SK-N-SH treated with all-trans-retinoic acid at 6 μM for 48 hours (cell line): ENCODE measurements around the gene ZNF814.

Experiments
- ATAC-seq: fragments of 200-7000 bp; cut with Tn5 transposase; 3 replicates; pipeline ENCODE4 v1.9.1; 2020; ENCODE audit warnings: mild to moderate bottlenecking, moderate library complexity
- BACH2 ChIP-seq: fragments of 250-450 bp; sonication (Bioruptor Pico); IDR thresholded peaks from 2 replicates; pipeline ENCODE4 v1.9.0; 2021; ENCODE audit warnings: mild to moderate bottlenecking, borderline replicate concordance
- CREB5 ChIP-seq: fragments of 250-450 bp; sonication (Bioruptor Pico); IDR thresholded peaks from 2 replicates; pipeline ENCODE4 v1.5.1; 2020; ENCODE audit warnings: low read depth, mild to moderate bottlenecking, moderate library complexity
- CSDC2 ChIP-seq: fragments of 250-450 bp; sonication (Bioruptor Pico); IDR thresholded peaks from 2 replicates; pipeline ENCODE4 v1.5.0; 2020; ENCODE audit warnings: mild to moderate bottlenecking, moderate library complexity
- ESRRG ChIP-seq: fragments of 250-450 bp; sonication (Bioruptor Pico); IDR thresholded peaks from 2 replicates; pipeline ENCODE4 v1.6.1; 2021; ENCODE audit warnings: mild to moderate bottlenecking
- GLIS3 ChIP-seq: fragments of 250-450 bp; sonication (Bioruptor Pico); IDR thresholded peaks from 2 replicates; pipeline ENCODE4 v1.5.0; 2020; ENCODE audit warnings: mild to moderate bottlenecking, moderate library complexity
- ISL1 ChIP-seq: fragments of 250-450 bp; sonication (Bioruptor Pico); IDR thresholded peaks from 2 replicates; pipeline ENCODE4 v2.1.2; 2022; ENCODE audit warnings: mild to moderate bottlenecking, moderate library complexity
- PATZ1 ChIP-seq: fragments of 250-450 bp; sonication (Bioruptor Pico); IDR thresholded peaks from 2 replicates; pipeline ENCODE4 v1.8.0; 2020; ENCODE audit warnings: mild to moderate bottlenecking, moderate library complexity, borderline replicate concordance
- PPARA ChIP-seq: fragments of 250-450 bp; sonication (Bioruptor Pico); IDR thresholded peaks from 2 replicates; pipeline ENCODE4 v1.5.0; 2020; ENCODE audit warnings: mild to moderate bottlenecking, borderline replicate concordance
- RARB ChIP-seq: fragments of 250-450 bp; sonication (Bioruptor Pico); IDR thresholded peaks from 2 replicates; pipeline ENCODE4 v1.8.0; 2021; ENCODE audit warnings: mild to moderate bottlenecking, moderate library complexity
- SNAI2 ChIP-seq: fragments of 250-450 bp; sonication (Bioruptor Pico); IDR thresholded peaks from 2 replicates; pipeline ENCODE4 v1.5.0; 2020; ENCODE audit warnings: mild to moderate bottlenecking, moderate library complexity
- TCF4 ChIP-seq: fragments of 250-450 bp; sonication (Bioruptor Pico); IDR thresholded peaks from 2 replicates; pipeline ENCODE4 v1.8.0; 2021; ENCODE audit warnings: mild to moderate bottlenecking, moderate library complexity, borderline replicate concordance
- TOX ChIP-seq: fragments of 250-450 bp; sonication (Bioruptor Pico); IDR thresholded peaks from 2 replicates; pipeline ENCODE4 v1.8.0; 2021; ENCODE audit warnings: mild to moderate bottlenecking, moderate library complexity, borderline replicate concordance
- ZFP3 ChIP-seq: fragments of 250-450 bp; sonication (Bioruptor Pico); IDR thresholded peaks from 2 replicates; pipeline ENCODE4 v1.5.0; 2020; ENCODE audit warnings: mild to moderate bottlenecking, moderate library complexity
- ZFP30 ChIP-seq: fragments of 450-650 bp; formaldehyde crosslinking; IDR thresholded peaks from 2 replicates; pipeline ENCODE4 v1.5.0; 2022; ENCODE audit warnings: mild to moderate bottlenecking, moderate library complexity
- ZNF565 ChIP-seq: fragments of 450-650 bp; formaldehyde crosslinking; conservative IDR thresholded peaks from 2 replicates; pipeline ENCODE4 v1.5.0; 2020; ENCODE audit warnings: low read depth, mild to moderate bottlenecking, moderate library complexity
- ZNF70 ChIP-seq: fragments of 450-650 bp; formaldehyde crosslinking; IDR thresholded peaks from 2 replicates; pipeline ENCODE4 v1.5.0; 2020; ENCODE audit warnings: mild to moderate bottlenecking, moderate library complexity
- ZNF8 ChIP-seq: fragments of 450-650 bp; formaldehyde crosslinking; IDR thresholded peaks from 2 replicates; pipeline ENCODE4 v1.5.0; 2020; ENCODE audit warnings: mild to moderate bottlenecking, moderate library complexity
- TF ChIP-seq, protein P1 (sequence below): fragments of 250-450 bp; sonication (Bioruptor Pico); IDR thresholded peaks from 2 replicates; pipeline ENCODE4 v1.5.1; 2021; ENCODE audit warnings: mild to moderate bottlenecking, moderate library complexity
- TF ChIP-seq, protein P2 (sequence below): fragments of 250-450 bp; sonication (Bioruptor Pico); IDR thresholded peaks from 2 replicates; pipeline ENCODE4 v1.8.0; 2021; ENCODE audit warnings: low read depth, mild to moderate bottlenecking, moderate library complexity, borderline replicate concordance
- TF ChIP-seq, protein P3 (sequence below): fragments of 250-450 bp; sonication (Bioruptor Pico); IDR thresholded peaks from 2 replicates; pipeline ENCODE4 v1.5.0; 2020; ENCODE audit warnings: mild to moderate bottlenecking, moderate library complexity

The ZNF814 gene

GRCh38 chr19:57934820-57935665, 46.2 kb upstream of the ZNF814 start, which contains the start of gene ZNF418 (continued):
- TF ChIP-seq ISL1 (CRISPR knock-in tag) (no peak), SNAI2 (CRISPR knock-in tag) (no peak), BACH2 (no peak)
- TF ChIP-seq, protein P1, sequence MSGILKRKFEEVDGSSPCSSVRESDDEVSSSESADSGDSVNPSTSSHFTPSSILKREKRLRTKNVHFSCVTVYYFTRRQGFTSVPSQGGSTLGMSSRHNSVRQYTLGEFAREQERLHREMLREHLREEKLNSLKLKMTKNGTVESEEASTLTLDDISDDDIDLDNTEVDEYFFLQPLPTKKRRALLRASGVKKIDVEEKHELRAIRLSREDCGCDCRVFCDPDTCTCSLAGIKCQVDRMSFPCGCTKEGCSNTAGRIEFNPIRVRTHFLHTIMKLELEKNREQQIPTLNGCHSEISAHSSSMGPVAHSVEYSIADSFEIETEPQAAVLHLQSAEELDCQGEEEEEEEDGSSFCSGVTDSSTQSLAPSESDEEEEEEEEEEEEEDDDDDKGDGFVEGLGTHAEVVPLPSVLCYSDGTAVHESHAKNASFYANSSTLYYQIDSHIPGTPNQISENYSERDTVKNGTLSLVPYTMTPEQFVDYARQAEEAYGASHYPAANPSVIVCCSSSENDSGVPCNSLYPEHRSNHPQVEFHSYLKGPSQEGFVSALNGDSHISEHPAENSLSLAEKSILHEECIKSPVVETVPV (CRISPR knock-in tag) = no peak

- ATAC-seq = no peak
- TF ChIP-seq, protein P1 (CRISPR knock-in tag) = no peak
These were observed 38.8 kb upstream of the ZNF814 start for GRCh38 chr19:57927587-57927986.

DNA sequence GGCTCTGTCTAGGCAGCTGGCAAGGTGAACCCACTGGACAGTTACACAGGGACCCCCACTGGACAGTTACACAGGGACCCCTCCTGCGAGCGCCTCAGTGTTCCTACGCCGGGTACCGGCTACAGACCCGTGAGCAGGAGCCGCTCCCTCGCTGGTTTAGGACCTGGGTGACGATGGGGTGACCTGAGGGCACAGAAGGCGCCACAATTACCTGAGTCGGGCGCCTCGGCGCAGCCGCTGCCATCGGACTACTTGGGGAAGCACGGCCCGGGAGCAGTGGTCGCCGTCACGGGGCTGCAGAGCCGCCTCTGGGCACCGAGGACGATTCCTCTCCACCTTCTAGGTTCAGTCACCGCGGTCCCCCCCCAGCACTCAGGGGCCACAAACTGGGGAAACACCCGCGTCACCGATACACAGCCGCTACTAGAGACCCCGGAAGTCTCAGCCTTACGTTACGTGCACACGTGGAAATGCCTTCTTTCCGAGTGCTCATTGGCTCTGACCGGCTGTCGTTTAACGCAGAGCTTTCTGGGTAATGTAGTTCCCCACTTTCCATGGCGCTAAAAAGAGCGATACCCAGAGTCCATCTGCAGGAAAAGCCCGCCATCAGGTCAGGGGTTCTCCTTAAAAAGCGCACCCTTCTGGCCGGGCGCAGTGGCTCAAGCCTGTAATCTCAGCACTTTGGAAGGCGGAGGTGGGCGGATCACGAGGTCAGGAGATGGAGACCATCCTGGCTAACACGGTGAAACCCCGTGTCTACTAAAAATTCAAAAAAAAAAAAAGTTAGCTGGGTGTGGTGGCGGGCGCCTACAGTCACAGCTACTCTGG, 27.5 kb upstream of the ZNF814 start, which contains the start of gene ZNF417:
ZNF417 (minus strand) TSS at position 425 of the 828 bp plus-strand sequence; CDS start at position 244, 181 bp downstream.
- ATAC-seq = peak; percentile 100

DNA sequence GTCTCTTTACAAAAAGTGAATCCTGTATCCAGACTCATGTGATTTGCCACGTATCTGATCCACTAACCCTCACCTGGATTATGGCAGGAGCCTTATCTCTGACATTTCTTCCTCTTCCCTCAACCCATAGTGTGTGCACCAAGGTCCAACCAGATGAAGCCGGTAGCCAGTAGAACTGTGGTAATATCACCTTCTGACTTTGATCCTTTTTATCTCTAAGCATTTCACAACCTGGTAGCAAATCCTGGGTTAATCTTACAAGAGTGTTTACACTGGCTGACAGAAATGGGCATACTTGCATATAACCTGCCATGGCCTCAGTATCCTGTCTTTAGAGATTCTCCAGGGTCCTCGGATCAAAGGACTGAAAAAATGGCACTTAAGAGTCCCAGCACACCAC, 25.7 kb upstream of the ZNF814 start:
- ATAC-seq = no peak

DNA sequence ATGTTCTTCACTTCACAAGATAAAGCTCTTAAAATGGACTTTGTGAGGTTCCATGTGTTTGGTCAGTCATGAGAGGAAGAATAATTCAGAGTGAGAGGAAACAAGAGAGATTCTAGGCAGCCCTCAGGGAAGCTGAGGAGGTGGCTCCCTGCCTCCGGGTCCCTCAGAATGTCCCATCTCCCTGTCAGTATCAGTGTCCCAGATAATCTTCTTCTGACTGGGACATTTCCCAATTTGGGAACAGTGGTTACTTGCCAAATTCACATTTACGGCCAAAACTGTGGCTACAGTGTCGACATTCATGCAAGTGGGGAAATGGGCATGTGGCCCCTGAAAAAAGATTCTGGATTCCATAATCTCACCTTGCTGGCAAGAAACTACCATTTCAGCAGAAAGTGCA, 18.6 kb upstream of the ZNF814 start:
- ATAC-seq = no peak
- no peak for TF ChIP-seq ZNF70
- no peak for TF ChIP-seq CSDC2 (CRISPR knock-in tag)
- TF ChIP-seq RARB (CRISPR knock-in tag) = no peak
- TF ChIP-seq, protein P2, sequence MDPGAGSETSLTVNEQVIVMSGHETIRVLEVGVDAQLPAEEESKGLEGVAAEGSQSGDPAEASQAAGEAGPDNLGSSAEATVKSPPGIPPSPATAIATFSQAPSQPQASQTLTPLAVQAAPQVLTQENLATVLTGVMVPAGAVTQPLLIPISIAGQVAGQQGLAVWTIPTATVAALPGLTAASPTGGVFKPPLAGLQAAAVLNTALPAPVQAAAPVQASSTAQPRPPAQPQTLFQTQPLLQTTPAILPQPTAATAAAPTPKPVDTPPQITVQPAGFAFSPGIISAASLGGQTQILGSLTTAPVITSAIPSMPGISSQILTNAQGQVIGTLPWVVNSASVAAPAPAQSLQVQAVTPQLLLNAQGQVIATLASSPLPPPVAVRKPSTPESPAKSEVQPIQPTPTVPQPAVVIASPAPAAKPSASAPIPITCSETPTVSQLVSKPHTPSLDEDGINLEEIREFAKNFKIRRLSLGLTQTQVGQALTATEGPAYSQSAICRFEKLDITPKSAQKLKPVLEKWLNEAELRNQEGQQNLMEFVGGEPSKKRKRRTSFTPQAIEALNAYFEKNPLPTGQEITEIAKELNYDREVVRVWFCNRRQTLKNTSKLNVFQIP = no peak
- TF ChIP-seq, protein P3, sequence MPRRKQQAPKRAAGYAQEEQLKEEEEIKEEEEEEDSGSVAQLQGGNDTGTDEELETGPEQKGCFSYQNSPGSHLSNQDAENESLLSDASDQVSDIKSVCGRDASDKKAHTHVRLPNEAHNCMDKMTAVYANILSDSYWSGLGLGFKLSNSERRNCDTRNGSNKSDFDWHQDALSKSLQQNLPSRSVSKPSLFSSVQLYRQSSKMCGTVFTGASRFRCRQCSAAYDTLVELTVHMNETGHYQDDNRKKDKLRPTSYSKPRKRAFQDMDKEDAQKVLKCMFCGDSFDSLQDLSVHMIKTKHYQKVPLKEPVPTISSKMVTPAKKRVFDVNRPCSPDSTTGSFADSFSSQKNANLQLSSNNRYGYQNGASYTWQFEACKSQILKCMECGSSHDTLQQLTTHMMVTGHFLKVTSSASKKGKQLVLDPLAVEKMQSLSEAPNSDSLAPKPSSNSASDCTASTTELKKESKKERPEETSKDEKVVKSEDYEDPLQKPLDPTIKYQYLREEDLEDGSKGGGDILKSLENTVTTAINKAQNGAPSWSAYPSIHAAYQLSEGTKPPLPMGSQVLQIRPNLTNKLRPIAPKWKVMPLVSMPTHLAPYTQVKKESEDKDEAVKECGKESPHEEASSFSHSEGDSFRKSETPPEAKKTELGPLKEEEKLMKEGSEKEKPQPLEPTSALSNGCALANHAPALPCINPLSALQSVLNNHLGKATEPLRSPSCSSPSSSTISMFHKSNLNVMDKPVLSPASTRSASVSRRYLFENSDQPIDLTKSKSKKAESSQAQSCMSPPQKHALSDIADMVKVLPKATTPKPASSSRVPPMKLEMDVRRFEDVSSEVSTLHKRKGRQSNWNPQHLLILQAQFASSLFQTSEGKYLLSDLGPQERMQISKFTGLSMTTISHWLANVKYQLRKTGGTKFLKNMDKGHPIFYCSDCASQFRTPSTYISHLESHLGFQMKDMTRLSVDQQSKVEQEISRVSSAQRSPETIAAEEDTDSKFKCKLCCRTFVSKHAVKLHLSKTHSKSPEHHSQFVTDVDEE (CRISPR knock-in tag) = no peak
- TF ChIP-seq CREB5 (CRISPR knock-in tag) = no peak

More for the DNA sequence above, 25.7 kb upstream of the ZNF814 start:
- TF ChIP-seq GLIS3 (CRISPR knock-in tag) = no peak
- TF ChIP-seq ZNF565 (CRISPR knock-in tag) = no peak
- no peak for TF ChIP-seq ZNF8 (CRISPR knock-in tag)
- TF ChIP-seq CSDC2 (CRISPR knock-in tag) = no peak
- no peak for TF ChIP-seq ZFP30 (CRISPR knock-in tag)
- TF ChIP-seq TCF4 = no peak
- TF ChIP-seq, protein P2 = no peak
- TF ChIP-seq PATZ1 (CRISPR knock-in tag) = no peak
- no peak for TF ChIP-seq ESRRG (CRISPR knock-in tag)
- TF ChIP-seq RARB (CRISPR knock-in tag) = no peak
- TF ChIP-seq BACH2 = no peak
- no peak for TF ChIP-seq SNAI2 (CRISPR knock-in tag)
- TF ChIP-seq ZFP3 = no peak
- no peak for TF ChIP-seq PPARA
- no peak for TF ChIP-seq TOX (CRISPR knock-in tag)
- no peak for TF ChIP-seq ISL1 (CRISPR knock-in tag)
